ENCODE data around the gene PHRF1. TPM values are rescaled to one million over a fixed set of nuclear protein-coding genes. Genes with fewer than 3 reads are reported as not detected.

The PHRF1 gene
- total and polyA plus RNA-seq, 2 of the 4 experiments (the other 2 are of a cell fraction) = 10.9 to 17.5 TPM

- no peak overlapping the region for H3K4me3 ChIP-seq (ENCODE audit: insufficient read depth, low read depth, low read length)
- no peaks in the 10 kb centered on the region; the same call in 1 of the 2 replicates for H3K27me3 ChIP-seq (ENCODE audit: control insufficient read depth, insufficient read depth, low read length)
- H3K4me2 ChIP-seq (ENCODE audit: low read depth, low read length) = no peak overlapping the region
- H3K9me3 ChIP-seq (ENCODE audit: control insufficient read depth, insufficient read depth, low read length) = no peaks in the 10 kb centered on the region
- ATAC-seq (ENCODE audit: low read depth) = no peak
- peaks cover 17% of the 10 kb centered on the region for H3K4me1 ChIP-seq (ENCODE audit: control insufficient read depth, insufficient read depth, low read length)
- peaks cover 17% of the 10 kb centered on the region for H4K20me1 ChIP-seq (ENCODE audit: insufficient read depth, low read length)
- H3K9ac ChIP-seq (ENCODE audit: low read depth, low read length) = no peak overlapping the region
- no TSS peak for BruUV-seq (replicated peaks)
- H2AFZ ChIP-seq (replicated peaks; ENCODE audit: low read length, poor library complexity) = no peak overlapping the region
- TF ChIP-seq SMC3 (IDR thresholded peaks at IDR 0.05; ENCODE audit: low read depth, low read length) = no peak
- no peak for TF ChIP-seq ELK1 (IDR thresholded peaks at IDR 0.05; ENCODE audit: borderline replicate concordance, low read depth, low read length)
- TF ChIP-seq MAFK (IDR thresholded peaks at IDR 0.05; ENCODE audit: low read depth, low read length) = no peak
- TF ChIP-seq NFE2L2 (IDR thresholded peaks at IDR 0.05; ENCODE audit: low read depth, low read length) = no peak
- no peak for TF ChIP-seq RAD21 (IDR thresholded peaks at IDR 0.05; ENCODE audit: low read length)
- no peak for TF ChIP-seq FOS (IDR thresholded peaks at IDR 0.05; ENCODE audit: low read depth, low read length)
- TF ChIP-seq RCOR1 (IDR thresholded peaks at IDR 0.05; ENCODE audit: insufficient replicate concordance, low read length) = no peak
- TF ChIP-seq RFX5 (IDR thresholded peaks at IDR 0.05; ENCODE audit: low read depth, low read length) = no peak
- no peak for TF ChIP-seq MAZ (IDR thresholded peaks at IDR 0.05; ENCODE audit: borderline replicate concordance, low read depth, low read length)
- intact Hi-C loops (cut with micrococcal nuclease) (no loop called here), in situ Hi-C loops (cut with MboI; ENCODE audit: low sequenced_read_pairs) (no loop called here), dilution Hi-C loops (cut with HindIII; ENCODE audit: low sequenced_read_pairs, unreplicated experiment) (no loop called here)
- H3K4ac ChIP-seq (ENCODE audit: low read depth, low read length) = no peak overlapping the region
- 0 out of 2 replicates have a peak, but pooled peaks cover 3% of the 10 kb centered on the region for H3K9me1 ChIP-seq (ENCODE audit: insufficient read depth, low read length)
- no peak overlapping the region for H2BK15ac ChIP-seq (ENCODE audit: low read depth, low read length)
- no peak overlapping the region for H3K56ac ChIP-seq (ENCODE audit: extremely low read depth, insufficient read depth, low read length)
- ChIA-PET POLR2A (ENCODE audit: unreplicated experiment) (no interaction called here), CTCF (interaction anchor here (0.6 kb wide), 1 partner anchor 175 kb away, joined by 5 read pairs; no protein-coding TSS in a partner anchor)
- no peak overlapping the region for H3K27ac ChIP-seq (ENCODE audit: insufficient read depth, low read length)
- no peak overlapping the region for H4K91ac ChIP-seq (ENCODE audit: insufficient read depth, low read depth, low read length)
- no peak overlapping the region for H2AK5ac ChIP-seq (ENCODE audit: low read depth, low read length)
- 54% methylated on average over 3 of the region's 8 CpGs; no CpG with 5 or more reads in 1 of the 2 experiments for WGBS, 2 experiments (ENCODE audit: extremely low coverage in 2 of 2, insufficient read length in 1 of 2)
- peaks cover 6% of the 10 kb centered on the region for H3K36me3 ChIP-seq (ENCODE audit: control insufficient read depth, insufficient read depth, low read length)
- H3K79me1 ChIP-seq (ENCODE audit: low read depth in 1 of 2, low read length in 2 of 2) = peaks cover 11 to 24% of the 10 kb centered on the region in 2 experiments; a peak in 3 of 4 replicates
- H3K23ac ChIP-seq (ENCODE audit: low read depth, low read length) = no peak overlapping the region
- no peak overlapping the region for H4K5ac ChIP-seq (ENCODE audit: low read depth, low read length)
- no peak overlapping the region for H3K14ac ChIP-seq (replicated peaks; ENCODE audit: low read depth, low read length)
- no peak overlapping the region for H2AK9ac ChIP-seq (replicated peaks; ENCODE audit: low read depth, low read length, poor library complexity)
- no peak overlapping the region for H3K18ac ChIP-seq (ENCODE audit: low read depth, low read length)
- no peak overlapping the region for H2BK5ac ChIP-seq (ENCODE audit: low read depth, low read length, poor library complexity, severe bottlenecking)
- H2BK120ac ChIP-seq (ENCODE audit: low read depth, low read length) = no peak overlapping the region
- no peak overlapping the region for H4K8ac ChIP-seq (ENCODE audit: low read depth in 2 of 2, low read length in 2 of 2)
- no peak for DNase-seq
- no peak overlapping the region for H2BK20ac ChIP-seq (ENCODE audit: low read depth, low read length)
These were observed 4.5 kb upstream of the PHRF1 start for GRCh38 chr11:571802-572185.

All from IMR-90 (cell line).